GM12892 (cell line): ENCODE results near the gene VIM.

Experiments
- POLR2A ChIP-seq: IDR thresholded peaks from 2 replicates; pipeline ENCODE4 v1.6.1; 2011; ENCODE audit warnings: low read depth, low read length, control low read depth
- POLR2AphosphoS5 ChIP-seq: IDR thresholded peaks from 2 replicates; pipeline ENCODE4 v1.6.1; 2011; ENCODE audit warnings: low read depth, low read length, control low read depth
- TAF1 ChIP-seq: IDR thresholded peaks from 2 replicates; pipeline ENCODE4 v1.6.1; 2011; ENCODE audit warnings: low read depth, mild to moderate bottlenecking, control low read depth, low read length, borderline replicate concordance

DNA sequence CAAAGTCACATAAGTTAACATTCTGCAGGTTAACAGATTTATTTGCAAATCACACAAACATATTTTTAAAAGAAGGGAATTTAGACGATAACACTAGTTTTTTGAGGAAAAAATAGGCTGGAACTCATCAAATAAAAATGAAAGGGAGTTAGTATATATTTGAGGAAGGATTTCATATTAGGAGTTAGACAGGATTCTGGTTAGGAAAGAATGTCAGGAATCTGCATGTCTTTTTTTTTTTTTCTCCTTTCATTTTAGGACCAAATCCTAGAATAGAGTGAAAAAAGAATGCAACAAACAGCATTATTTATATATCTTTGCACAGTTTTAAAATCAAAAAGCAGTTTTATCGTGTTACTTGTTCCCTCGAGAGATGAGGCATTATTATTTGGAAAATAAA is 17.7 kb upstream of the VIM start:
- TF ChIP-seq POLR2AphosphoS5: no peak
- no peak for TF ChIP-seq POLR2A
- TF ChIP-seq TAF1: no peak
